Bronchial epithelial cell (primary cell): ENCODE results near the gene ZNF783. TPM values are rescaled to one million over a fixed set of nuclear protein-coding genes. Genes with fewer than 3 reads are reported as not detected.

ENCODE experiments used
- DNase-seq: peaks from one replicate; pipeline ENCODE4 v3.0.0-alpha.2; 2010; ENCODE audit warnings: low read depth
- FAIRE-seq: peaks from 2 replicates; lab custom pipeline; 2011; peaks lifted over from hg19 to GRCh38; lab: Jason Lieb, UNC
- H3K27me3 ChIP-seq: 2 replicates; pipeline ENCODE4 v1.5.1; 2011; ENCODE audit warnings: low read length; ENCODE audit not compliant: control insufficient read depth, insufficient read depth
- H3K36me3 ChIP-seq: 2 replicates; pipeline ENCODE4 v1.5.1; 2011; ENCODE audit warnings: low read length; ENCODE audit not compliant: control insufficient read depth, insufficient read depth
- H3K4me3 ChIP-seq: 2 replicates; pipeline ENCODE4 v1.5.1; 2011; ENCODE audit warnings: mild to moderate bottlenecking, low read depth, low read length, control low read depth
- CTCF ChIP-seq: IDR thresholded peaks from 2 replicates; pipeline ENCODE4 v1.5.1; 2011; ENCODE audit warnings: mild to moderate bottlenecking, moderate library complexity, low read length, control low read depth, inconsistent platforms; ENCODE audit not compliant: insufficient read depth, severe bottlenecking
- total RNA-seq: library from RNA; depleted of rRNA; stranded (reverse); fragments of >200 nt; gene quantifications from 2 replicates; pipeline ENCODE4 v1.2.1, GENCODE V29; 2014

ZNF783 gene
- total RNA-seq, 1 donor from 2014 or later: 11.3 TPM

DNA sequence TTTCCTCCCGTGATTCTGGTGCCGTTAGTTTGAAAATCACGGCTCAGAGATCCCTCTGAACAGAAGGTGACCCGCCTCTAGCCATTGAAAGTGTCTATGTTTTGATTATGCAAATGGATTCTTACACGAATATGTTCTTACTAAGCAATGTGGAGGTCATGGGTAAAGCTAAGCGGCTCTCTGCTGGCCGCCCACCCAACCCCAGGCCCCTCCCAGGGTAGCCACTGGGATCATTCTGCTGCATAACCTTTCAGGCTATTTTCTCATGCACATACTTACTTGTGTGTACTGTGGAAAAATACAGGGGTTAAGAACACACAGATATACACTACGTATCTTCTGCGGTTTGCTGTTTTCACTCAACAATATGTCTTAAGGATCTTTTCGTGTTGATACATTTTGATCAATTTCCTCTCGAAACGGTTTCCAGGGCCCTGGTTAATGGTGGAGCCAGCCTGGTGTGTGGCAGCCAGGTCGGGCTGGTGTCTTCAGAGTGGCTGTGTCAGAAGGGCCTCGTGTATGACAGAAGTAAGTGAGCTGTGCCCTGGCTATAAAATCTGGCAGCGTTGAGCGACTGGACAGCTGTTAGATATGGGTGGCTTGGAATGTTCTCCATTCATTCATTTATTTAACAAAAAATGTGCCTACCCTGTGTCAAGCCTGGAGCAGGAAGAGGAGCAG is 29.9 kb downstream of the ZNF783 start:
- H3K4me3 ChIP-seq: no peak overlapping the region
- DNase-seq: no peak
- no peak for TF ChIP-seq CTCF
- no peak for FAIRE-seq
- no peaks in the 10 kb centered on the region for H3K27me3 ChIP-seq
- H3K36me3 ChIP-seq: peaks cover 6% of the 10 kb centered on the region

DNA sequence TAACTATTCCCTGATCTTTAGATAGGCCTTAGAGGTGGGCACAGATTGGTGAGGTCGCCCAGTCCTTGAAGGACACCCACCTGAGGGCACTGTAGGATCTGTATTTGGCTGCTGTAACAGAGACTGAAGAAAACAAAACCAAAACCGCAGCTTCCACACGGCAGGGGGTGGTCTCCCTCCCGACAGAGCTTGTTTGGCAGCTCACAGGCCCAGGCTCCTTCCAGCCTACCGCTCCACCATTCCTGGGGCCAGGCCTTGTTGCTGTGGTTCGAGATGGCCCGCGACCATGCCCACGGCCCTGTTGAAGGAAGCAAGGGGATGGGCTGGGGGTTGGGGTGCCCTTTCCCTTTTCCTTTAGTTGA is 30.4 kb downstream of the ZNF783 start:
- Histone ChIP-seq H3K4me3 (no peak overlapping the region), H3K27me3 (no peaks in the 10 kb centered on the region), H3K36me3 (peaks cover 6% of the 10 kb centered on the region)
- TF ChIP-seq CTCF: no peak
- DNase-seq (no peak), FAIRE-seq (no peak)

DNA sequence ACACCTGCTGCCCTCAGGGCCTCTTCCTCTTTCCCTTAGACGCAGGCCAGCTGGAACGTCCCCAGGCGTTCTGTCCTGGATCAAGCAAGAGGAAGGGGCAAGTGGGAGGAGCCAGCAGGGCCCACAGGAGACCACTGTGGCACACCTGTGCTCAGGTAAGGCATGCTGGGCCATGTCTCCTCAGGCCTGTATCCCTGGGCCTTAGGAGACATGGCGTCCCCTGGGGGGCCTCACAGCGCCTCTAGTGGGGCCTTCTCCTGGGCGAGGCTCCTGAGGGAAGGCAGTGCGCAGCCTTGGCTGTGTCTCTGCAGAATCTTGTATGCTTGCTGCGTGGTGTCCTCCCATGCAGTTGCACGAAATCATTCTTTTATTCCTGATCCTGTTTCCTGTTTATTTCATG is 31.3 kb downstream of the ZNF783 start:
- no peak for TF ChIP-seq CTCF
- DNase-seq: no peak
- no peak overlapping the region for H3K4me3 ChIP-seq
- no peak for FAIRE-seq
- peaks cover 5% of the 10 kb centered on the region for H3K36me3 ChIP-seq
- no peaks in the 10 kb centered on the region for H3K27me3 ChIP-seq

- TF ChIP-seq CTCF: no peak
- Histone ChIP-seq H3K36me3 (peaks cover 5% of the 10 kb centered on the region), H3K27me3 (no peaks in the 10 kb centered on the region), H3K4me3 (no peak overlapping the region)
- DNase-seq (no peak), FAIRE-seq (no peak)
Observed at GRCh38 chr7:149293946-149294633, 32.1 kb downstream of the ZNF783 start.

- no peak for TF ChIP-seq CTCF
- FAIRE-seq: no peak
Observed at GRCh38 chr7:149294634-149295480, 32.9 kb downstream of the ZNF783 start.

More at GRCh38 chr7:149294634-149295480, 32.9 kb downstream of the ZNF783 start:
- Histone ChIP-seq H3K36me3 (peaks cover 5% of the 10 kb centered on the region), H3K27me3 (no peaks in the 10 kb centered on the region), H3K4me3 (no peak overlapping the region)
- no peak for DNase-seq
